DMS53 (cell line): Measurements from ENCODE around the gene ZNF750.
"Not testable (repeated sequence)": the region's sequence is repeated elsewhere in the genome, so short reads cannot be mapped to it uniquely, and the experiment has no call there.

Experiments
- DNase-seq: peaks from one replicate; lab custom pipeline; 2025; lab: John Stamatoyannopoulos, UW

Gene ZNF750

GRCh38 chr17:82793974-82794630 lies 45.7 kb downstream of the ZNF750 start:
- DNase-seq, result no peak

- DNase-seq, result no peak
Observed at GRCh38 chr17:82791532-82791931, 48.3 kb downstream of the ZNF750 start.

- DNase-seq, result no peak
Observed at GRCh38 chr17:82790391-82790790, 49.4 kb downstream of the ZNF750 start.

DNA sequence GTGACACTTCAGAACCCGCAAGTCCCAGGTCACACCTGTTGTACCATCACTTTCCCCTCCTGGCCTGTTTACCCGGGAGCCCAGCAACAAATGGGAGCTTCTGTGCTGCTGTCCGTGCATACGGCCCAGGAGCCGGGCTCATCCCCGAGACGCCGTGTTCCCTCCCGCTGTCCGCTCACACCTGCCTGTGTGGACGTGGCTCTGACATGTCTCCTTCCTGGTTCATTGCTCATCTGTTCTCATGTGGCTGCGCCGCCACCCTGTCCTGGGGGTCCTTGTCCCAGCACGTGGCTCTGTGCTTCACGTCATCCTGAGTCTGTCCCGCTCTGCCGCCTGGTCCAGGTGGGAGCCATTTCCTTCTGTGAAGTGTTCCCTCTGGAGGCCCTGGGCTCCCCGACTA lies 50.0 kb downstream of the ZNF750 start:
- DNase-seq, result no peak

- DNase-seq, result no peak
Observed at GRCh38 chr17:82789051-82789592, 50.7 kb downstream of the ZNF750 start.

GRCh38 chr17:82788206-82789001 lies 51.4 kb downstream of the ZNF750 start:
- DNase-seq, result no peak

- DNase-seq, result peak; percentile 61
Observed at GRCh38 chr17:82787081-82787848, 52.6 kb downstream of the ZNF750 start.

GRCh38 chr17:82786427-82786826 lies 53.4 kb downstream of the ZNF750 start:
- DNase-seq, result no peak

DNA sequence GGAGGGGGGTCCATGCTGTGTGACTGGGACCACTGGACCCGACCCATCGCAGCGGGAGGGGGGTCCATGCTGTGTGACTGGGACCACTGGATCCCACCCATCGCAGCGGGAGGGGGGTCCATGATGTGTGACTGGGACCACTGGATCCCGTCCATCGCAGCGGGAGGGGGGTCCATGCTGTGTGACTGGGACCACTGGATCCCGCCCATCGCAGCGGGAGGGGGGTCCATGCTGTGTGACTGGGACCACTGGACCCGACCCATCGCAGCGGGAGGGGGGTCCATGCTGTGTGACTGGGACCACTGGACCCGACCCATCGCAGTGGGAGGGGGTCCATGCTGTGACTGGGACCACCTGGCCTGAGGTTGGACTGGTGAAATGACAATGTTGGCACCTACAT lies 54.2 kb downstream of the ZNF750 start:
- DNase-seq, result not testable (repeated sequence)

GRCh38 chr17:82783498-82783897 lies 56.3 kb downstream of the ZNF750 start:
- no peak for DNase-seq

- DNase-seq, result no peak
Observed at GRCh38 chr17:82782657-82783207, 57.1 kb downstream of the ZNF750 start.

DNA sequence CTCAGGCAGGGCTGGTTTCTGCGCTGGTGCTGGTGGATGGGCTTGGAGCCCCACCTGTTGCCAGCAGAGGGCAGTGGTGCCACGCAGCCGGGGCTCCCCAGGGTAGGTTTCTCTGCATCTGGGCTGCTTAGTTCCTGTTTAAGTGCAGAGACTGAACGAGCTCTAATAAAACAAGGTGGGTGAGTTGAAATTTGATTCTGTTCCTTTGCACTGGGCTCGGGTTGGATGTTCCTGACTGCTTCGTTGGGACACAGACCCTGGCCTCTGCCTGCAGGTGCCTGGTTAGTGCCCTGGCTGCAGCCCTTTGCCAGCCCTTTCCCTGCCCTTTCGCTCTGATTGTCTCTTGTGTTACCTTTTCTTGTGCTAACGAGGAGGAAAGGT lies 57.9 kb downstream of the ZNF750 start:
- DNase-seq, result peak; percentile 85

DNA sequence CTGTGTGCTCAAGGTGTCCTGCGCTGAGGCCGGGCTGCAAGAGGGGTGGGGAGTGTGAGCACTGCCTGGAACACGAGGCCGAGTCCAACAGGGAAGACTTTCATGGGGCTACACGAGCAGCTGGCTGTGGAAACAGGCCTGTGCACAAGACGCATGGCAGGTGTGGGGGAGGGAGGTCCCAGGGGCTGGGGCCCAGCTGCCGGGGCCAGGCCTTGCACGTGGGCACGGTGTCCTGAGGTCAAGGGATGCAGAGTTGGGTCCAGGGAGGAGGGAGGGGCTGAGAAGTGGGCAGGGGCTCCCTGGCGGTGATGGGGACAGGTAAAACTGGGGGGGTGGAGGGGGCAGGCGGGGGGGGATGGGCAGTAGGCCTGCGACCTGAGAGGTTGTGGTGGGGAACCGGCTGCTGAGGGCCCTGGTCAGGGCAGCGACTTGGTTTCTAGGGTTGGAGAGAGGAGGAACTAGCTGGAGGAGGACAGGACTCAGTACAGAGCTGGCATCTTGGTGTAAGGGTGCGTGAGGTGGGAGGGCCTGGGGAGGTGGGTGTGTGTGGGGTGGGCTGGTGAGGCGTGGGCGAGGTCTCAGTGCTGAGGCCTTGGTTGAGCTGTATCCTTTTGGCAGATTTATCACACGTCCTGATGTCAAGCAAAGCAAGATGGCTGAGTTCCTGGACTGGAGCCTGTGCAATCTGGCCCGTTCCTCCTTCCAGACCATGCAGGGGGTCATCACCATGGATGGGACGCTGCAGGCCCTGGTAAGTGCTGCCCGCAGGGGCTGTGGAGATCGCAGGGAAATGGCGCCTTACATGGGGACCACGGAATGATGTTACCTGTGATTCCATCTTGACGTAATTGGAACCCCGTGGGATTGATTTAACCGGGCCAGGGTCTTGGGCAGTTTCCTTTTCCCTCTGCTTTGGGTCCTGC lies 58.6 kb downstream of the ZNF750 start:
- no peak for DNase-seq

DNA sequence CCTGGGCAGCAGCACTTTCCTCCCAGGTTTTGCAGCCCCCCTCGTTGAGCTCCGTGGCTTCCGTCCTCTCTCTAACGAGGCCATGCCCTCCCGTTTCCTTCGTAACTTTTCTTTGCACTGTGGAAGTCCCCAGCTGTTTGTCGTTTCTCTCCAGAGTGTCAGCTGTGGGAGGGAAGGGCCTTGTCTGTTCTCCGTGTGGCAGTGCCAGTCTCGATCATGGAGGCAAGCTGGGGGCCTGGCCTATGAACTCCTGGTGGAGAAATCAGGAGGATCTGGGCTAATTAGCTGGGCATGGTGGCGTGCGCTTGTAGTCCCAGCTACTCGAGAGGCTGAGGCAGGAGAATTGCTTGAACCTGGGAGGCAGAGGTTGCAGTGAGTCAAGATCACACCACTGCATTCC lies 59.6 kb downstream of the ZNF750 start:
- DNase-seq, result no peak

DNA sequence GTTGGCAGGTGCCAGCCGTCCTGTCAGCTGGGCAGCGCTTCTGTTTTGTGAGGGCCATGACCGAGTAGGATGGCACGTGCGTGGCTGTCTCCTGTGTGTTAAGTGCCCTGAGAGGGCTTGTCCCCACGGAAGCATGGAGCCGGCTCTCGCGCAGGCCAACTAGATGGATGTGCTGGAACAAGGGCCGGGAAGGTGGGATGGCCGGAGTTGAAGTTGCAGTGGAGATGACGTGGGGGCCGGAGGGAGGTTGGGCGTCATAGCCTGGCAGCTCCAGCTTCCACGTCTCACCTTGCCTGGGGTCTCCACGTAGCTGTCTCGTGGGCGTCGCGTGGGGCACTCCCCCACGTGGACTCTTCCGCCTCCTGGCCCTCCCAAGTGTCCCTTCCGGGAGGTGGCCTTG lies 60.3 kb downstream of the ZNF750 start:
- DNase-seq, result no peak
